Measurements from ENCODE around the gene THOC1.

Gene THOC1

GRCh38 chr18:275486-275885 is 7.6 kb upstream of the THOC1 start:
- DNase-seq, result no peak

- DNase-seq, result peak in 1 of 2 experiments; percentile 0
These were observed 6.5 kb upstream of the THOC1 start for GRCh38 chr18:274313-274712.

DNA sequence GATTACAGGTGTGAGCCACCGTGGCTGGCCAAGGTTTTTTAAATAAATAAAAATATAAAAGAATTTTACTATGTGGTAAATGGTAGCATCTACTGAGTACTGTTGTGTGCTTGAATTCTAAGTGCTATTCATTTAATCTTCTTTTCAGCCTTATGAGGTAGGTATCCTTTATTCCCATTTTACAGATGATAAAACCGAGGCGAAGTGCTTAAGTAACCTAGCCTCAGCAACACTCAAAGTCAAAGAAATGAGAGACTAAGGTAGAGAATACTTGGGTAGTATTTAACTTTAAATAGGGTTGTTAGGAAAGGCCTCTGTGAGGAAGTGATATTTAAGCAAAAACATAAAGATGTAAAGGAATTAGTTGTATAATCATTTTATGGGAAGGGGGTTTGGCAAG is 5.7 kb upstream of the THOC1 start:
- no peak for DNase-seq

DNA sequence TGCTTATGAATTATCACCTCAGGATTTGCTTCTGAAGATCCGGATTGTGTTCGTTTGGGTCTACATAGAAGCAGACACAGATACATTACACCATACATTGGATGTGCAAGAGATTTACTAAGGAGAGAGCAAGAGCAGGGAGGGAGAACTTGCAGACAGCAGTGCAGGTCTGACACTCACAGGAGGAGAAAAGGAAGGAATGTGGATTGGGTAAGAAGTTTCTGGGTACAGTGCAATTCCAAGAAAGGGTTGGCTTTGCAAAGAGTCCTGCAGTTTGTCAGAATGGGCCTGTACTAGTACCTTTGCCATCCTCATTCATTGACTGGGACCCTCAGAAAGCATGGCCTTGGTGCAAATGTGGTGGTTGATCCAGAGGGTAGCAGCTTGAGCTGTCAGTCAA is 4.8 kb upstream of the THOC1 start:
- no peak for DNase-seq

- DNase-seq, result peak; percentile 0 to 1
These were observed 1.7 kb upstream of the THOC1 start for GRCh38 chr18:269480-270095.

DNA sequence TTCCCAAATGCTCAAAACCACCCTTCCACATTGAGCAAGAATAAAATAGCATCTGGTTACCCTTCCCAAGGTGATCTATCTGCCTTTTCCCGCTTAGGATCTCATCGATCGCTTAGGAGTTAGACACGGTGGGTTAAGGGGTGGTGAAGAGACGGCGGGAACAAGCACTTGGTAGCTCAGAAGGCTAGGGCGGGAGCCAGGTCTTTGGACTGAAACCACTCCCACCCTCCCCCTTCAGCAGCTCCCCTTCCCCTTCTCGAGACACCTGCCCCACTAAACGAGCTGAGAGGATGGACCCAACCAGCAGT is 513 bp downstream of the THOC1 start:
- peak; percentile 7 to 59 for DNase-seq

GRCh38 chr18:261398-262073 is 6.3 kb downstream of the THOC1 start:
- no peak for DNase-seq

GRCh38 chr18:260547-260946 is 7.3 kb downstream of the THOC1 start:
- no peak for DNase-seq

DNA sequence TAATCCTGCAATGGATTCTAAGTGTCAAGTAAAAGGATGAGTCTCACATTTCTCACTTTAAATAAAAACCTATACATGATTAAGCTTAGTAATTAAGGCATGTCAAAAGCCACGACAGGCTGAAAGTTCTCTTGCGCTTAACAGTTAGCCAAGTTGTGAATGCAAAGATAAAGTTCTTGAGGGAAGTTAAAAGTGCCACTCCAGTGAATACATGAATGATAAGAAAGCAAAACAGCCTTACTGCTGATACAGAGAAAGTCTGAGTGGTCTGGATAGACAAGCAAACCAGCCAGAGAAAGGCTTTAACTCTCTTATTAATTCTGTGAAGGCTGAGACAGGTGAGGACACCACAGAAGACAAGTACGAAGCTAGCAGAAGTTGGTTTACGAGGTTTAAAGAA is 12.7 kb downstream of the THOC1 start:
- no peak for DNase-seq

DNA sequence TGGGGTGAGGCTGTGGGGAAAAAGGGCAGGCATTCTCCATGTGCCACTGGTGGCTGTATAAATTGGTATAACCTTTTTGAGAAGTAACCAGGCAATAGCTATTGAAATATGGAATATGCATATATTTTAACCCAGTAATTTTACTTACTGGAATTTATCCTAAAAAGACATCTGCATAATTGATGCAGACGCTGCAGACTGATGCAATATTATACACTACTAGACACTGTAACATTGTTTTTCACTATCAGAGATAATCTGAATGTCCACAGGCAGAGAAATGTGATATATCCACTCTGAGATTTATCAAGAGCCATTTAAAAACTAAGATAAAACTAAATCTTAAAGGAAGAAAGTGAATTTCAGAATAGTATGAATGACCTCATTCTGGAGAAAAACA is 14.7 kb downstream of the THOC1 start:
- no peak for DNase-seq

DNA sequence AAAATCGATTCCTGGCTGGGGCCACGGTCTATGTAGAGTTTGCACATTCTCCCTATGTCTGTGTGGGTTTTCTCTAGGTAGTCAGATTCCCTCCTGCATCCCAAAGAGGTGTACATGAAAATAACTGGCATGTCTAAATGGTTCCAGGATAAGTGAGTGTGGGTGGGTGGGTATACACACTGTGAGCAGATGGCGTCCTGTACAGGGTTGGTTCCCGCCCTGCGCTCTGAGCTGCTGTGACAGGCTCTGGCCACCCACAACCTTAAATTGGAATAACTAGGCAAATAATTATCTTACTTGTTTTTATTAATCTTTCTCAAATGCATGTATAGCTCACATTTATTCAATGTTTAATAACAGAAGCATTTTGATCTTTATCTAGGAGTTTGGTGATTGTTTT is 16.3 kb downstream of the THOC1 start:
- no peak for DNase-seq

DNA sequence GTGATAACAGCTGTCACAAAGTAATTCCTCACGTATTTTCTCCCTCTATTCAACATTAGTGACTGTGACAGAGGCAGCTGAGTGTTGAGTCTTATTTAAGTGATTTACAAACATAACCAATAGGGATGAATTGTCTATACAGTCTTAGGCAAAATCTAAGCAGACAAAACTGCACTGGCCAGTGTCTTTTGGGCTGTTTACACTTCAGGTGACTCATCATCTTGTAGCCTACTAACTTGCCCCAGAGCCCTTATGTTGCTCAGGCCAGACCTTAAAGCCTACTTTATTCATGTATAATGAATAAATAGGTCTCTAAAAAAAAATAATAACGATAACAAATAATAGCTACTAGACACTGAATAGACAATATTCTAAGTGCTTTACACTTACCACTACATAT is 17.2 kb downstream of the THOC1 start:
- no peak for DNase-seq

- DNase-seq, result no peak
These were observed 19.8 kb downstream of the THOC1 start for GRCh38 chr18:248053-248452.

GRCh38 chr18:245282-245847 is 22.5 kb downstream of the THOC1 start:
- DNase-seq, result no peak

GRCh38 chr18:240175-240574 is 27.7 kb downstream of the THOC1 start:
- no peak for DNase-seq

GRCh38 chr18:231563-231962 is 36.3 kb downstream of the THOC1 start:
- DNase-seq, result no peak

DNA sequence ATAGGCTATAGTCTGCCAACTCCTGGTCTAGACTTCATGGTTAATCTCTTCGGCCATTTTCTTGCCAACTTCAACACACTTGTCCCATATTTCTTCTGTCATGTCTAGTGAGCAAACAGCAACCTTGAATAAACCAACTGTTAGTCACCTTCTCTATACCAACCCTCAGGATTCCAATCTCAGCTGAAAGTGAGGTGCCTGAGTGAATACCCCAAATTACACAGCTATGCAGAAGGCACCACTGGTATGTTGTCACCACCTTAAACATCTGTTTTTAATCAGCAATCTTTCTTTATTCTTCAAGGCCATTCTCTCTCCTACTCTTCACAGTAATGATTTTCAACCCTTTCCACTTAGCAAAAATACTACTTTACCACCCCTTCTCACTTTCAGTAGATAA is 39.3 kb downstream of the THOC1 start:
- no peak for DNase-seq

GRCh38 chr18:227902-228301 is 39.9 kb downstream of the THOC1 start:
- DNase-seq, result no peak

- no peak for DNase-seq
These were observed 40.5 kb downstream of the THOC1 start for GRCh38 chr18:227374-227773.

- DNase-seq, result no peak
These were observed 42.1 kb downstream of the THOC1 start for GRCh38 chr18:225745-226144.

DNA sequence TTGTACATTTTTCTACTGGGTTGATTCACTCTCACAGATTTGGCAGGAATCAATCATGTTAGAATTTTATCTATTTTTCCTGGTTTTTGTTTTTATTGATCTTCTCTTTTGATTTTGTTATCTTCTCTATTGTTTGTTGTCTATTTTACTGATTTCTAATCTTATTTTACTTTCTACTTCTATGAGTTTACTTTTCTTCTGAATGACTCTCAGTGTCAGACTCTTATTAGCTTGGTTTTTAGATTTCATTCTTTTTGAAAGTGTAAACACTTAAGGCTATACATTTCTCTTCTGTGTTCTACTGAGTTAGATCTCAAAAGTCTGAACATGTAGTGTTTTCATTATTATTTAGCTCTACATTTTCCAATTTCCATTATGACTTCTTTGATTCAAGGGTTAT is 47.1 kb downstream of the THOC1 start:
- DNase-seq, result no peak

DNA sequence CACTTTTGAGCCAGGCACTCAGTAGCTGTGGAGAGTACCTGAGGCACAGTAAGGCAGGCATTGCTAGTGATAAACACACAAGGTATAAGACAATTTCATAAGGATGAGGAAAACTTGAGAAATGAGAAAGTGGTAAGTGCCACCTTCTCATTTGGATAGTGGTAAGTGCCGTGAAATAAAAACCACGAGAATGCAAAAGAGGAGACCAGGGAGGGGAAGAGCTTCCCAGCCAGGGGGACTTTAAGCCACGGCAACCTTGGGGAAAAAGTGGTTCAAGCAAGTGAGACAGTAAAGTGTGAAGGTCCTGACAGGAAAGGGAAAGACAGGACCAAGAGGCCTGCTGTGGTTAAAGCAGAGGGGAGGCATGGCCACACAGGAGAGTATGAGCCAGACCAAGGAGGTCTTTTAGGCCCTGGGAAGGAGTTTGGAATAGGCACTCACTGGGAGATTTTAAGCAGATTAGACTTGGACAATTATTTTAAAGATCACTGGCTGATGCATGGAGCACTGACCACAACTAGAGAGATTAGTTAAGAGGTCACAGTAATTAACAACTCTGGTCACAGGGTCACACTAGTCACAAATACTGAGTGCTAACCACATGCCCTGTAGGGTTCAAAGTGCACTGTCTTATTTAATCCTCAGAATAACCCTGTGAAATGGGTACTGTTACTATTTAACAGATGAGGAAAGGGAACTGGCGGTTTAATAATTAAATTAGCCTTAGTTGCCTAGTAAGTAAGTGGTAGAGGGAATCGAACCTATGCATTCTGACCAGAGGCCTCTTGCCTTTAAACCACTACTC is 50.1 kb downstream of the THOC1 start:
- no peak for DNase-seq

DNA sequence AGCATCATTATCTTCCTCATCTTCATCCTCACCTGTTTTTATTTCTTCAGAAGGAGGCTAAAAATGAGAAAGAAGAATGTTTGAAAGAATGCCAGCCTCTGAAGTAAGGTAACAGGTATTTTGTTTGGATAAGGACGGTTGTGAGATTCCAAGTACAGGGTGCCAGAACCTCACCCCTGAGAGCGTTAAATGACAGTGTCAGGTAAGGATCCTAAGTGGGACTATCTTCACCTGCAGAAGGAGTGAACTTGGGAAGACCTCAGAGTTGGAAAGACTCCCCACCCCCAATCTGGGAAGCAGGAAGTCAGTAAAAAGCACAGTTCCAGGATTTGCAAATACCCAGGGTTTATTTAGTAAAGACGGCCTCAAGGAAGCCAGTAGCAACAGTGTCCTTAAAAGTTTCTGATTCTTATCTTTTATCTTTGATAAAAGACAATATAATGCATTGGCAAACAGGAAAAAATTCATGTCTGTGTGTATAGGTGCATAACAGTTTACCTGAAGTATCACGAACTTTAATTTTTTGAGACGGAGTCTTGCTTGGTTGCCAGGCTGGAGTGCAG is 52.3 kb downstream of the THOC1 start:
- DNase-seq, result no peak

GRCh38 chr18:213966-214365 is 53.9 kb downstream of the THOC1 start:
- no peak for DNase-seq

Measured in NCI-H526 (cell line).